ENCODE measurements around the gene MYBL2.

MYBL2 gene

DNA sequence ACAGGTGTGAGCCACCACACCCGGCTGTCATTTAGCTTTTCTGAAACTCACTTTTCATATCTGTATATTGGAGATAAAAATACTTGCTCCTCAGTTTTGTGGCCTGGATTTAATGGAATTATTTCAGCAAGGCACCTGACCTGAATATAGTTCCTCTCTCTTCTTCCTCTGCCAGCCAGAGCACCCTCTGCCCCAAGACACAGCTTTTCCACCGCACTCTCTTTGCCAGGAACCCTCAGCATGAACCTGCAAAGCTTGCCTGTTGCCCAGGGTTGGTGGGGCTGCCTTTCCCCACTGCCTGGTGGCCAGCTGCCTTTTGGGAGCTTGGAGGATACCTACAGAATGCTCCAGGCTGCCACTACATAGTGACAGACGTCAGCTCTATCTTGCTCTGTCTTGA is 56.8 kb downstream of the MYBL2 start:
- TF ChIP-seq, protein P1, sequence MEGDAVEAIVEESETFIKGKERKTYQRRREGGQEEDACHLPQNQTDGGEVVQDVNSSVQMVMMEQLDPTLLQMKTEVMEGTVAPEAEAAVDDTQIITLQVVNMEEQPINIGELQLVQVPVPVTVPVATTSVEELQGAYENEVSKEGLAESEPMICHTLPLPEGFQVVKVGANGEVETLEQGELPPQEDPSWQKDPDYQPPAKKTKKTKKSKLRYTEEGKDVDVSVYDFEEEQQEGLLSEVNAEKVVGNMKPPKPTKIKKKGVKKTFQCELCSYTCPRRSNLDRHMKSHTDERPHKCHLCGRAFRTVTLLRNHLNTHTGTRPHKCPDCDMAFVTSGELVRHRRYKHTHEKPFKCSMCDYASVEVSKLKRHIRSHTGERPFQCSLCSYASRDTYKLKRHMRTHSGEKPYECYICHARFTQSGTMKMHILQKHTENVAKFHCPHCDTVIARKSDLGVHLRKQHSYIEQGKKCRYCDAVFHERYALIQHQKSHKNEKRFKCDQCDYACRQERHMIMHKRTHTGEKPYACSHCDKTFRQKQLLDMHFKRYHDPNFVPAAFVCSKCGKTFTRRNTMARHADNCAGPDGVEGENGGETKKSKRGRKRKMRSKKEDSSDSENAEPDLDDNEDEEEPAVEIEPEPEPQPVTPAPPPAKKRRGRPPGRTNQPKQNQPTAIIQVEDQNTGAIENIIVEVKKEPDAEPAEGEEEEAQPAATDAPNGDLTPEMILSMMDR (conservative IDR thresholded peaks at IDR 0.05; ENCODE audit: low read length): no peak
- DNase-seq (ENCODE audit: low read depth): no peak

DNA sequence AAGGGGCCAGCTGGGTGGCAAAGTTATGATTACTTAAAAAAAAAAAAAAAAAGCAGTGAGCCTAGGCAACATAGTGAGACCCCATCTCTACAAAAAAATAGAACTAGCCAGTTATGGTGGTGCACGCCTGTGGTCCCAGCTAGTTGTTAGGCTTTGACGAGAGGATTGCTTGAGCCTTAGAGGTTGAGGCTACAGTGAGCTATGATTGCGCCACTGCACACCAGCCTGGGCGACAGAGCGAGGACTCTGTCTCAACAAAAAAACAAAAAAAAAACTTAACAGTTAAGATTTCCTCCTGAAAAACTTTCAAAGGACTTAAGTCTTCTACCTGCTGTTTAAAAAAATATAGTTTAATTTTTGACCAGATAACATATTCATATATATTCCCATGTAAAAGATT is 57.5 kb downstream of the MYBL2 start:
- TF ChIP-seq, protein P1 (conservative IDR thresholded peaks at IDR 0.05; ENCODE audit: low read length): no peak
- DNase-seq (ENCODE audit: low read depth): no peak
- no peak overlapping the region for H3K4me3 ChIP-seq (ENCODE audit: low read length)

More for the DNA sequence above, 56.8 kb downstream of the MYBL2 start:
- H3K4me3 ChIP-seq (ENCODE audit: low read length): no peak overlapping the region

DNA sequence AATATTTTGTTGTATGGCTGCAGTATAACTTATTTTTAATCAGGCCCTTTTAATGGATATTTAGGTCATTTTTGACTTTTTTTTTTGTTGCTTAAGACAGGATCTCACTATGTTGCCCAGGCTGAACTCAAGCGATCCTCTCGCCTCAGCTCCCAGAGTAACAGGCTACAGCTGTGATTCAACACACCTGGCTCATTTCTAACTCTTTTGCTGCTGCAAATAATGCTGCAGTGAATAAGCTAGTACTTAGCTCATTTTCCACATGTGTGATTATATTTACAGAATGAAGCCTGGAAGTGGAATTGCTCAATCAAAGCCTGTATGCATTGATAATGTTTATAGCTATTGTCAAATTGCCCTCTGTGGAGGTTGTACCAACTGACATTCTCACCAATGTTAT is 58.8 kb downstream of the MYBL2 start:
- no peak overlapping the region for H3K4me3 ChIP-seq (ENCODE audit: low read length)
- TF ChIP-seq, protein P1 (conservative IDR thresholded peaks at IDR 0.05; ENCODE audit: low read length): no peak
- DNase-seq (ENCODE audit: low read depth): peak; percentile 18

DNA sequence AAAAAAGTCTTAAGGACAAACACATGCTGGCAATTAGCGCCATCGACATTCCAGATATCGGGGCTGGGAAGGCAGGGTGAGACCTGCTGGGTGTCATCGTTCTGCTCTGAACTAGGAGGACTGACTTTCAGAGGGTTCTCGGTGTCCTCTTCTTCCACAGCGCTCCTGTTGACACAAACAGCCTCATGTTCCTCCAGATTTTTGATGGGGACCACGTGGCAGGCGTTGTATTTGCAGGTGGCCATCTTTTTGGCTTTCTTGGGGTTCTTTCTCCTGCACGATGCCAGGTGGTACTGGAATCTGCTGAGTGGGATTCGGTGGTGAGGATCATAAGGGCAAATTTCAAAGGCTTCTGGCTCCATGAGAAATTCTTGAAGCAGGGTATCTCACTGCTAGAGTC is 59.4 kb downstream of the MYBL2 start:
- H3K4me3 ChIP-seq (ENCODE audit: low read length): no peak overlapping the region
- TF ChIP-seq, protein P1 (conservative IDR thresholded peaks at IDR 0.05; ENCODE audit: low read length): no peak
- DNase-seq (ENCODE audit: low read depth): no peak

DNA sequence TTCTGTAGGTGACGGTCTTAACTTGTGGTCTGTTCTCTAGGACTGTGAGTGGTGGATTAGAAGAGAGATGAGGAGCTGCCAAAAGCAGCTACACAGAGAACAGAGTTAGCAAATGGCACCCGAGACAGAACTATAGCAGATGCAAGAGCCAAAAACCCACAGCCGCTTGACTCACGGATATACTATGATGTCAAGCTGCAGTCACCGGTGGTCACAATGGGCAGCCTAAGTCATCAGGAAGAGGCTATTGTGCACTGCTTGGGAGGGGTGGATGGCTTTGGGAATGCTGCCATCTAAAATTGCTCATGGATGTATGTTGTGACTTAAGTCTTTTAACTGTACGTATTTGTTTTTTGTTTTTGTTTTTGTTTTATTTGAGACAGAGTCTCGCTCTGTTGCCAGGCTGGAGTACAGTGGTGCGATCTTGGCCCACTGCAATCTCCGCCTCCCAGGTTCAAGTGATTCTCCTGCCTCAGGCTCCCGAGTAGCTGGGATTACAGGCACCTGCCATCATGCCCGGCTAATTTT is 60.0 kb downstream of the MYBL2 start, which contains the start of gene GTSF1L:
Gene GTSF1L, minus strand, starts transcription at position 192 of the 528 bp plus-strand sequence. CDS start 308 bp downstream, outside the sequence.
- DNase-seq (ENCODE audit: low read depth): peak; percentile 42
- TF ChIP-seq, protein P1 (conservative IDR thresholded peaks at IDR 0.05; ENCODE audit: low read length): no peak
- H3K4me3 ChIP-seq (ENCODE audit: low read length): no peak within 1 kb of the TSS

DNA sequence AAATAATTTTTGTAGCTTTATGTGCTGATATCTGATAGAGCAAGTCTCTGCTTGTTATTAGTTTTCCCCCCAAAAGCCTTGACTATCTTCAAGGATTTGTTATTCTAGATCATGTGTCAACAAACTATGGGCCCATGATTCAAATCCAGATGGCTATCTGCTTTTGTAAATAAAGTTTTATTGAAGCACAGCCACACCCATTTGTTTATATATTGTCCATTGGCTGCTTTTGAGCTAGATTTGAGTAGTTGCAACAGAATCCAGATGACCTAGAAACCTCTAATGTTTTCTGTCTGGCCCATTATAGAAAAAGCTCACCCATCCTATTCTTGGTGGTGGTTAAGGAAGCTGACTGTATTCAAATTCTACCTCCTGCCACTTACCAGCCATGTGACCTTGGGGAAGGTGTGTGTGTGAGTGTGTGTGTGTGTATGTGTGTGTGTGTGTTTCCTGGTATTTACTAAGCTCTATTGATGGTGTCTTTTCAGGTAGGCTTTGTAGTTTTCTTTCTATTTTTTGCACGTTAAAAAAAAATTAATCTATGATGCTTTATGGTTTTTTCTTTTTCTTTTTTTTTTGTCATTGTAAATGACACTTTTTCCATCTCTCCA is 61.2 kb downstream of the MYBL2 start:
- no peak for DNase-seq (ENCODE audit: low read depth)
- TF ChIP-seq, protein P1 (conservative IDR thresholded peaks at IDR 0.05; ENCODE audit: low read length): no peak
- H3K4me3 ChIP-seq (ENCODE audit: low read length): no peak overlapping the region

DNA sequence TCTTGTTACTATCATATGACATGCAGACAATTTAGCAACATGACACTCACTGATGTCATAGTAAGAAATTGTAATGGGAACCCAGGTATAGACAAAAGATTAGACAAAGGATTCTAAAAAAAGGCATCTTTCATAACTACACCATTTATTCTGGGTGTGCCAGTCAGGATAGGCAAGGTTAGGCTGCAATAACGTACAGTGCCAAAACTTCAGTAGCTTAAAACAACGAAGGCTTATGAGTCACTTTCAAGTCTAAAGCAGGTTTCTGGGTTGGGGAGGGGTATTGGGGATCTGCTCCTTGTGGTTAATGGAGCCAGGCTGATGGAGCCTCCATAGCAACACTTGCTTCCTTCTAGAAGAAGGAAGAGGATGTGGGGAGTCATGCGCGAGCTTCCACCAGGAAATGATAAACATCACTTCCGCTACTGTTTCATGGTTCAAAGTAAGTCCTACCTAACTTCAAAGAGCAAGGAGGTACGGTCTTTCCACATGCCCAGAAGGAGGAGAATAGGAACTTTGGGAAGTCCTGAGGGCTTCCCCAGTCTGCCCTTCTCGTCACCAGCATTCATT is 61.9 kb downstream of the MYBL2 start:
- DNase-seq (ENCODE audit: low read depth): no peak
- no peak overlapping the region for H3K4me3 ChIP-seq (ENCODE audit: low read length)
- TF ChIP-seq, protein P1 (conservative IDR thresholded peaks at IDR 0.05; ENCODE audit: low read length): no peak
